GM12878 (cell line): Measurements from ENCODE around the gene ADCY10. TPM values are rescaled to one million over a fixed set of nuclear protein-coding genes. Genes with fewer than 3 reads are reported as not detected.

ENCODE experiments used
- CHD1 ChIP-seq: IDR thresholded peaks from 2 replicates; pipeline ENCODE4 v1.6.1; 2012; ENCODE audit warnings: low read depth, low read length, improper control_type of control experiment
- HCFC1 ChIP-seq: fragments of 150-350 bp; IDR thresholded peaks from 2 replicates; pipeline ENCODE4 v1.6.1; 2014; ENCODE audit warnings: low read length
- SMARCA5 ChIP-seq: fragments of 450-650 bp; IDR thresholded peaks from 2 replicates; pipeline ENCODE4 v1.6.1; 2017; ENCODE audit warnings: mild to moderate bottlenecking
- SP1 ChIP-seq: IDR thresholded peaks from one replicate; pipeline ENCODE4 v1.6.1; 2011; ENCODE audit warnings: low read depth, low read length
- polyA plus RNA-seq, 11 experiments: library from polyadenylated mRNA; depleted of rRNA in 4 of 11; unstranded in 6 of 11; stranded (reverse) in 5 of 11; fragments of >200 nt; fragmentation: Nextera tagmentation in 4 of 11; fragmentation: Illumina TruSeq in 1 of 11; extraction: Ambion mirVana in 4 of 11; extraction: Trizol in 1 of 11; gene quantifications; 1 replicate in 1 of 11; 2 replicates in 10 of 11; pipeline versions ENCODE4 v1.2.1 to v1.2.3, GENCODE V29; 2011 to 2016; ENCODE audit warnings: inconsistent platforms in 2 of 11, missing spikeins in 2 of 11, low read depth in 1 of 11
- total RNA-seq, 4 experiments: library from RNA; depleted of rRNA in 3 of 4; stranded (reverse); fragments of >200 nt in 3 of 4; fragmentation: Illumina TruSeq in 1 of 4; extraction: Trizol in 1 of 4; gene quantifications; 2 replicates each; pipeline versions ENCODE4 v1.2.1 to v1.2.3, GENCODE V29; 2013 to 2021
- TF ChIP-seq, protein P1 (sequence below): fragments of 450-650 bp; IDR thresholded peaks from 2 replicates; pipeline ENCODE4 v1.6.1; 2017; ENCODE audit warnings: mild to moderate bottlenecking, moderate library complexity
- TF ChIP-seq, protein P2 (sequence below): IDR thresholded peaks from 2 replicates; pipeline ENCODE4 v1.6.1; 2012; ENCODE audit warnings: low read length, inconsistent platforms

ADCY10 gene
- total and polyA plus RNA-seq, 10 of the 15 experiments (the other 5 are each of a cell fraction or from before 2014, with no cell fraction given): 0.13 to 0.22 TPM; not detected in 8

DNA sequence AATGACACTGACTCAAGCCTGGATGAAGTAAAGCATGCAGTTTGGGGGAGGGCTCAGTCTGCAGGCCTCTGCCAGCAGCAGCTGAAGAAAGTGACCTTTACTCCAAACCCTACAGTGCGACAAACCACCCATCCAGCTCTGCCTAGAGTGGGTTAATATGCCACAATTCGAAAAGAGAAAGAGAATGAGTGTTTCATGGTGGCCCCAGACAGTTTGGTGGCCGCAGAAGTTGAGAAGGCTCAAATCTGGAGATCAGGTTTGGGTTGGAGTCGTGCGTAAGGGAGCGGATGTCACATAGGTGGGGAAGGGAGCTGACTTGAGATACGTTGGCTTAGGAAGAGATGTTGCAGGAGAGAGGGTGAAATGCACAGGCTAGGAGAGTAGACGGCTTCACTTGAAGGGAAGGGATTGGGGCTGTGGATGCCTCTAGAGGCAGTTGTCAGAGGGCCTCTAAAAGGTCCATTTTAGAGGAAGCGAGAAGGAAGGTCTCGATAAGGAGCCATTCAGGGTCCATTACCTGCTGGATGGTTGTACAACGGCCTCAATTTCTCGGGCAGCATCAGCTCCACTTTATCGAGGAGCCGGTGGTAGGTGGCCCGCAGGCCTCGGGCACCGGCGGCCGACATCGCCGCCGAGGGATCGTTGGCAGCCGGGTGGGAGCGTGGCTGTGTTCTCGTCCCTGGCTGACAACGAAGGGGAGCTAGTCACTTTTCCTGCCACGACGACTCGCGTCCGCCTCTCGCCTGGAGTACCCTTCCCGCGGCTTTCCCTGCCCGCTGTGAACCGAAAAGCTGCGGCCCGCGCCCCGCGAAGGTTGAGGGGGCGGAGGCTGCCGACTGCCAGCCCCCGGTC lies 21.5 kb upstream of the ADCY10 start (continued):
- TF ChIP-seq, protein P1, sequence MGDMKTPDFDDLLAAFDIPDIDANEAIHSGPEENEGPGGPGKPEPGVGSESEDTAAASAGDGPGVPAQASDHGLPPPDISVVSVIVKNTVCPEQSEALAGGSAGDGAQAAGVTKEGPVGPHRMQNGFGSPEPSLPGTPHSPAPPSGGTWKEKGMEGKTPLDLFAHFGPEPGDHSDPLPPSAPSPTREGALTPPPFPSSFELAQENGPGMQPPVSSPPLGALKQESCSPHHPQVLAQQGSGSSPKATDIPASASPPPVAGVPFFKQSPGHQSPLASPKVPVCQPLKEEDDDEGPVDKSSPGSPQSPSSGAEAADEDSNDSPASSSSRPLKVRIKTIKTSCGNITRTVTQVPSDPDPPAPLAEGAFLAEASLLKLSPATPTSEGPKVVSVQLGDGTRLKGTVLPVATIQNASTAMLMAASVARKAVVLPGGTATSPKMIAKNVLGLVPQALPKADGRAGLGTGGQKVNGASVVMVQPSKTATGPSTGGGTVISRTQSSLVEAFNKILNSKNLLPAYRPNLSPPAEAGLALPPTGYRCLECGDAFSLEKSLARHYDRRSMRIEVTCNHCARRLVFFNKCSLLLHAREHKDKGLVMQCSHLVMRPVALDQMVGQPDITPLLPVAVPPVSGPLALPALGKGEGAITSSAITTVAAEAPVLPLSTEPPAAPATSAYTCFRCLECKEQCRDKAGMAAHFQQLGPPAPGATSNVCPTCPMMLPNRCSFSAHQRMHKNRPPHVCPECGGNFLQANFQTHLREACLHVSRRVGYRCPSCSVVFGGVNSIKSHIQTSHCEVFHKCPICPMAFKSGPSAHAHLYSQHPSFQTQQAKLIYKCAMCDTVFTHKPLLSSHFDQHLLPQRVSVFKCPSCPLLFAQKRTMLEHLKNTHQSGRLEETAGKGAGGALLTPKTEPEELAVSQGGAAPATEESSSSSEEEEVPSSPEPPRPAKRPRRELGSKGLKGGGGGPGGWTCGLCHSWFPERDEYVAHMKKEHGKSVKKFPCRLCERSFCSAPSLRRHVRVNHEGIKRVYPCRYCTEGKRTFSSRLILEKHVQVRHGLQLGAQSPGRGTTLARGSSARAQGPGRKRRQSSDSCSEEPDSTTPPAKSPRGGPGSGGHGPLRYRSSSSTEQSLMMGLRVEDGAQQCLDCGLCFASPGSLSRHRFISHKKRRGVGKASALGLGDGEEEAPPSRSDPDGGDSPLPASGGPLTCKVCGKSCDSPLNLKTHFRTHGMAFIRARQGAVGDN: peak; percentile 44
- TF ChIP-seq, protein P2, sequence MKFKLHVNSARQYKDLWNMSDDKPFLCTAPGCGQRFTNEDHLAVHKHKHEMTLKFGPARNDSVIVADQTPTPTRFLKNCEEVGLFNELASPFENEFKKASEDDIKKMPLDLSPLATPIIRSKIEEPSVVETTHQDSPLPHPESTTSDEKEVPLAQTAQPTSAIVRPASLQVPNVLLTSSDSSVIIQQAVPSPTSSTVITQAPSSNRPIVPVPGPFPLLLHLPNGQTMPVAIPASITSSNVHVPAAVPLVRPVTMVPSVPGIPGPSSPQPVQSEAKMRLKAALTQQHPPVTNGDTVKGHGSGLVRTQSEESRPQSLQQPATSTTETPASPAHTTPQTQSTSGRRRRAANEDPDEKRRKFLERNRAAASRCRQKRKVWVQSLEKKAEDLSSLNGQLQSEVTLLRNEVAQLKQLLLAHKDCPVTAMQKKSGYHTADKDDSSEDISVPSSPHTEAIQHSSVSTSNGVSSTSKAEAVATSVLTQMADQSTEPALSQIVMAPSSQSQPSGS: no peak
- TF ChIP-seq CHD1 (no peak), HCFC1 (no peak), SP1 (no peak), SMARCA5 (peak; percentile 13; the same call in 1 of the 2 replicates)
